Activated B cell treated with CpG ODN at 0.5 μM for 24 hours (primary cell): ENCODE data around the gene HAGHL. TPM values are rescaled to one million over a fixed set of nuclear protein-coding genes. Genes with fewer than 3 reads are reported as not detected.

Experiments
- ATAC-seq: fragments of 200-7000 bp; cut with Tn5 transposase; one replicate; pipeline ENCODE4 v1.10.0; 2021; ENCODE audit warnings: low read depth, mild to moderate bottlenecking, moderate library complexity
- CTCF ChIA-PET: fragments of 350-600 bp; sonication (Branson Sonifier 250); formaldehyde crosslinking; loops from one replicate; lab custom pipeline; 2021; ENCODE audit warnings: antibody characterized with exemption; lab: Charles Lee
- POLR2A ChIA-PET: fragments of 350-600 bp; sonication (Branson Sonifier 250); formaldehyde crosslinking; loops from one replicate; lab custom pipeline; 2021; ENCODE audit warnings: antibody characterized with exemption; lab: Charles Lee
- DNase-seq: peaks from one replicate; pipeline ENCODE4 v3.0.0; 2022
- H3K27ac Mint-ChIP-seq: one replicate; pipeline ENCODE4 v1.8.0; 2020; ENCODE audit warnings: mixed read lengths
- H3K27me3 Mint-ChIP-seq: one replicate; pipeline ENCODE4 v1.8.0; 2021; ENCODE audit warnings: mixed read lengths
- H3K36me3 Mint-ChIP-seq: one replicate; pipeline ENCODE4 v1.8.0; 2021; ENCODE audit warnings: low read depth, mixed read lengths
- H3K4me1 Mint-ChIP-seq: one replicate; pipeline ENCODE4 v1.8.0; 2021; ENCODE audit warnings: mixed read lengths
- H3K4me3 Mint-ChIP-seq: one replicate; pipeline ENCODE4 v1.8.0; 2020; ENCODE audit warnings: mild to moderate bottlenecking, mixed read lengths
- H3K9me3 Mint-ChIP-seq: one replicate; pipeline ENCODE4 v1.8.0; 2020; ENCODE audit warnings: mixed read lengths
- CTCF ChIP-seq: fragments of 200-600 bp; IDR thresholded peaks from one replicate; pipeline ENCODE4 v1.8.0; 2022; ENCODE audit warnings: antibody characterized with exemption, mild to moderate bottlenecking
- intact Hi-C: fragments of 100-400 bp; cut with micrococcal nuclease; formaldehyde crosslinking; loops from one replicate; pipeline ENCODE4 v1.15.1; 2024
- total RNA-seq: library from RNA; stranded (reverse); gene quantifications from 2 replicates; pipeline ENCODE4 v1.2.3, GENCODE V29; 2022

HAGHL gene
- total RNA-seq, 1 donor from 2014 or later, result 10.9 TPM

- CTCF ChIA-PET, result no interaction called here
Measured at GRCh38 chr16:768428-768827, 41.5 kb downstream of the HAGHL start.

GRCh38 chr16:769184-769784 lies 42.4 kb downstream of the HAGHL start:
- no peaks in the 10 kb centered on the region for H3K36me3 Mint-ChIP-seq
- H3K27me3 Mint-ChIP-seq, result no peaks in the 10 kb centered on the region
- intact Hi-C loops, result no loop called here
- no peak for TF ChIP-seq CTCF
- H3K9me3 Mint-ChIP-seq, result no peaks in the 10 kb centered on the region
- no peak for ATAC-seq
- ChIA-PET POLR2A (no interaction called here), CTCF (no interaction called here)
- H3K4me3 Mint-ChIP-seq, result no peak overlapping the region
- no peaks in the 10 kb centered on the region for H3K4me1 Mint-ChIP-seq
- no peak for DNase-seq
- H3K27ac Mint-ChIP-seq, result no peak overlapping the region

More at GRCh38 chr16:768428-768827, 41.5 kb downstream of the HAGHL start:
- Mint-ChIP-seq H3K27me3 (no peaks in the 10 kb centered on the region), H3K36me3 (no peaks in the 10 kb centered on the region), H3K4me3 (no peak overlapping the region), H3K27ac (no peak overlapping the region), H3K9me3 (no peaks in the 10 kb centered on the region), H3K4me1 (no peaks in the 10 kb centered on the region)
- TF ChIP-seq CTCF, result no peak
- intact Hi-C loops, result no loop called here
- POLR2A ChIA-PET, result no interaction called here
- DNase-seq (no peak), ATAC-seq (no peak)

DNA sequence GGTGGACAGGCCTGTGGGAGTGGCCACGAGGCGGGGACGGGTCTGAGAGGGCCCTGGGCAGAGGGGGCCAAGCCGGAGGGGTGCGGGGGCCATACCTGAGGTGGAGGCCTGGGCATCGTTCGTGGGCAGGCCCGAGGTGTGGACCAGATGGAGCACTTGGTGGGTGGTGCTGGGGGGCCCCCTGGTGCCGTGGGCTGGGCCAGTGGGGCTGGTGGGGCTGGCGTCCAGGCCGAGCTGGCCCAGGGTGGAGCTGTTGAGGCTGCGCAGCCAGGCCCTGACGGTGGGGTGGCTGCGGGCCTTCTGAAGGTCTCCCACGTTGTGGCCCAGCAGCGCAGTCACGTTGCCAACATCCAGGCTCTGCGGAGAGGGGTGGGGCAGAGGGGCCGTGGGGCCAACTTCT lies 43.0 kb downstream of the HAGHL start:
- no peak for DNase-seq
- ATAC-seq, result no peak
- Mint-ChIP-seq H3K27me3 (no peaks in the 10 kb centered on the region), H3K27ac (no peak overlapping the region), H3K36me3 (no peaks in the 10 kb centered on the region), H3K4me3 (no peak overlapping the region), H3K9me3 (no peaks in the 10 kb centered on the region), H3K4me1 (no peaks in the 10 kb centered on the region)
- no peak for TF ChIP-seq CTCF
- POLR2A ChIA-PET, result no interaction called here
- intact Hi-C loops, result no loop called here
- CTCF ChIA-PET, result no interaction called here

GRCh38 chr16:770411-770810 lies 43.5 kb downstream of the HAGHL start:
- no peaks in the 10 kb centered on the region for H3K9me3 Mint-ChIP-seq
- no peaks in the 10 kb centered on the region for H3K36me3 Mint-ChIP-seq
- no peak for DNase-seq
- intact Hi-C loops, result no loop called here
- no peak overlapping the region for H3K27ac Mint-ChIP-seq
- CTCF ChIA-PET, result no interaction called here
- TF ChIP-seq CTCF, result no peak
- POLR2A ChIA-PET, result no interaction called here
- H3K4me1 Mint-ChIP-seq, result no peaks in the 10 kb centered on the region
- no peak for ATAC-seq
- H3K27me3 Mint-ChIP-seq, result no peaks in the 10 kb centered on the region
- H3K4me3 Mint-ChIP-seq, result no peak overlapping the region

- no peak overlapping the region for H3K27ac Mint-ChIP-seq
- no peak overlapping the region for H3K4me3 Mint-ChIP-seq
- no peak for TF ChIP-seq CTCF
- no peak for DNase-seq
- no peaks in the 10 kb centered on the region for H3K4me1 Mint-ChIP-seq
- no peaks in the 10 kb centered on the region for H3K9me3 Mint-ChIP-seq
- intact Hi-C loops, result no loop called here
- H3K27me3 Mint-ChIP-seq, result peaks cover 6% of the 10 kb centered on the region
- ChIA-PET CTCF (interaction anchor here (1.0 kb wide), 1 partner anchor 61 kb away, joined by 3 read pairs; no protein-coding TSS in a partner anchor), POLR2A (interaction anchor here (0.7 kb wide), 1 partner anchor 16 kb away, joined by 6 read pairs; no protein-coding TSS in a partner anchor)
- H3K36me3 Mint-ChIP-seq, result no peaks in the 10 kb centered on the region
- ATAC-seq, result no peak
Measured at GRCh38 chr16:772959-773358, 46.1 kb downstream of the HAGHL start.
